22Rv1 (cell line): ENCODE data around the gene HBB.

Source experiments
- ZFX ChIP-seq: fragments of 450-650 bp; IDR thresholded peaks from 2 replicates; pipeline ENCODE4 v1.6.1; 2017; ENCODE audit warnings: antibody characterized with exemption, borderline replicate concordance
- TF ChIP-seq, protein P1 (sequence below): fragments of 450-650 bp; IDR thresholded peaks from 2 replicates; pipeline ENCODE4 v1.5.1; 2017; ENCODE audit warnings: mild to moderate bottlenecking

DNA sequence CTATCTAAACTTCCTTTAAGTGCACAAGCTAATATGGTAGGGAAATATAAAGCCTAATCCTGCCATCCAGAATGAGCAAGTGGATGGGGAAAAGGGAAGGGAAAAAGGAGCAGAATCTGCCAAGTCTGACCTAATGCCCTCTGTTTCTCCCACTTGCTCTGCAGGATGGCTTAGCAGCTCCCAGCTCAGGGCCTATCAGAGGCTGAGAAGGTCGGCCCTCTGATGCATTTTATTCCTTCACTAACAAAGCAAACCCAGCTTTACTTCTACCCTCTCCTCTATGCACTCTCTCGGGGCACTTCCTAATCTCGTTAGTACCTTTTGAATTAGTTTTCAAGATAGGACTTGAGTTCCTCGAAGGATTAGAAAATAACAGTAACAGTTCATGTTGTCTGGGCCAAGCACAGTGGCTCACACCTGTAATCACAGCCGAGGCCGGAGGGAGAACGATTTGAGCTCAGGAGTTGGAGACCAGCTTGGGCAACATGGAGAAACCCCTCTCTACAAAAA is 16.4 kb downstream of the HBB start:
- TF ChIP-seq, protein P1, sequence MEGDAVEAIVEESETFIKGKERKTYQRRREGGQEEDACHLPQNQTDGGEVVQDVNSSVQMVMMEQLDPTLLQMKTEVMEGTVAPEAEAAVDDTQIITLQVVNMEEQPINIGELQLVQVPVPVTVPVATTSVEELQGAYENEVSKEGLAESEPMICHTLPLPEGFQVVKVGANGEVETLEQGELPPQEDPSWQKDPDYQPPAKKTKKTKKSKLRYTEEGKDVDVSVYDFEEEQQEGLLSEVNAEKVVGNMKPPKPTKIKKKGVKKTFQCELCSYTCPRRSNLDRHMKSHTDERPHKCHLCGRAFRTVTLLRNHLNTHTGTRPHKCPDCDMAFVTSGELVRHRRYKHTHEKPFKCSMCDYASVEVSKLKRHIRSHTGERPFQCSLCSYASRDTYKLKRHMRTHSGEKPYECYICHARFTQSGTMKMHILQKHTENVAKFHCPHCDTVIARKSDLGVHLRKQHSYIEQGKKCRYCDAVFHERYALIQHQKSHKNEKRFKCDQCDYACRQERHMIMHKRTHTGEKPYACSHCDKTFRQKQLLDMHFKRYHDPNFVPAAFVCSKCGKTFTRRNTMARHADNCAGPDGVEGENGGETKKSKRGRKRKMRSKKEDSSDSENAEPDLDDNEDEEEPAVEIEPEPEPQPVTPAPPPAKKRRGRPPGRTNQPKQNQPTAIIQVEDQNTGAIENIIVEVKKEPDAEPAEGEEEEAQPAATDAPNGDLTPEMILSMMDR = no peak
- no peak for TF ChIP-seq ZFX
